ENCODE measurements around the gene TEKT2. TPM values are rescaled to one million over a fixed set of nuclear protein-coding genes. Genes with fewer than 3 reads are reported as not detected.

TEKT2 gene
- polyA plus RNA-seq, 1 donor, result 13.3 TPM

DNA sequence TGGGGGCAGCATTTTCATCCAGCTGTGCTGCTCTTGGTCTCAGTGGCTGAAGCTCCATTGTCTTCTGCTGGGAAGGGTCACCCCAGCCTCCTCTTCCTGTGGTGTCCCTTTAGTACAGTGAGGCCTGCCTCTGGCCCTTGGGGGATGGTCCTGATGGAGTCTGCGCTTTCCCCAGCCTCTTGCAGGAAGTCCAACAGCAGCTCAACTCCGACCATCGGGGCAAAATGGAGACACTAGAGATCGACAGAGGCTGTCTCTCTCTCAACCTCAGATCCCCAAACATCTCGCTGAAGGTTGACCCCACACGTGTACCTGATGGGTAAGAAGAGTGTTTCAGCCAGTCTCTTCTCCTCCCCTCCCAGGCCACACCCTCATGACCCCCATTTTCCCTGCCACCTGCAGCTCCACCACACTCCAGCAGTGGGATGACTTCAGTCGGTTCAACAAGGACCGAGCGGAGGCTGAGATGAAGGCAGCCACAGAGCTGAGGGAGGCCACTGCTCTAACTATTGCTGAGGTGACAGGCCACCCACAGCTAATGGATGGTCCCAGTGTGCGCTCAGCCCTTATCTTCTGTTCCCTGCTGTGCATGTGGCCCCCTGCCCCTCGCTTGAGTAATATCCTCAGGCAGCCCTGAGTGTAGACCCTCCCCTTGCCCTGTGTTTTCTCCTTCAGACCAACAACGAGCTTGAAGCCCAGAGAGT lies 2.8 kb downstream of the TEKT2 start:
- DNase-seq, result no peak

DNA sequence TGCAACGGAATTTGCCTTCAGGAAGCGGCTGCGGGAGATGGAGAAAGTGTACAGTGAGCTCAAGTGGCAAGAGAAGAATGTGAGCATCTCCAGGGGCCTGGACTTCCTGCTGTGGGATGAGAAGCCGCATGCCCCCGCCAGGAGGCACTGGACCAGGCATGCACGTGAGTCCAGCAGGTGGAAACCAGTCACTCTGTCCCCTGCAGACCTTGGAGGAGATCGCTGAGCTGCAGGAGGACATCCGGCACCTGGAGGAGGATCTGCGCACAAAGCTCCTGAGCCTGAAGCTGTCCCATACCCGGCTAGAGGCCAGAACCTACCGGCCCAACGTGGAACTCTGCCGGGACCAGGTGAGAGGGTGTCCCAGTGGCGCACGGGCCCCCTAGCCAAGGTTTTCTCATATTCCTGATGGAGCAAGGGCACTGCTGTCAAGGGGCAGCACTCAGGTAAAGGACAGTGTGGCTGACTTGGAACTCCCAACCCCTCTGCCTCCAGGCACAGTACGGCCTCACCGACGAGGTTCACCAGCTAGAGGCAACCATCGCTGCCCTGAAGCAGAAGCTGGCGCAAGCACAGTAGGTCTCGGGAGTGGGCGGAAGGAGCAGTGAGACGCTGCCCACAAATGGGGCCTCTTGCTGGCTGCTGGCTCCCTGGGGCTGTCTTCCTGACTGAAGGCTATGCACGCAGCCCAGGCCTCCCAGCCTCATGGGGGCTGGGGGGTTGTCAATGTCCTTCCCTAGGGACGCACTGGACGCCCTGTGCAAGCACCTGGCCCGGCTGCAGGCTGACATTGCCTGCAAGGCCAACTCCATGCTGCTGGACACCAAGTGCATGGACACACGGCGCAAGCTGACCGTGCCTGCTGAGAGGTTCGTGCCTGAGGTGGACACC lies 3.6 kb downstream of the TEKT2 start:
- DNase-seq, result no peak

DNA sequence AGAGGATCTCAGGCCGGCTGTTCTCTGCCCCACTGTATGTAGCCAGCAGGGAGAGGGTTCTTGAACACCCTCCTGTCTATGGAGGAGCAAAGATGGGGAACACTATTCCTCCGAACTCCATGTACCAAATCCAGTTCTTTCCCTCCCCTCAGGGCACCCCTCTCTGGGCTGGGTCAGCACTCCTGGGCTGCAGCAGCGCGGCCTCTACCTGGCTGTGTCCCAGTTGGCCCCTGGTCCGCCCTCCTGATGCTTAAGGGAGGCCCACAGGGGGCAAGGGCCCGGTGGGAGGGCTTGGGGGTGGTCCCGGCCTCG lies 4.3 kb downstream of the TEKT2 start:
- no peak for DNase-seq

DNA sequence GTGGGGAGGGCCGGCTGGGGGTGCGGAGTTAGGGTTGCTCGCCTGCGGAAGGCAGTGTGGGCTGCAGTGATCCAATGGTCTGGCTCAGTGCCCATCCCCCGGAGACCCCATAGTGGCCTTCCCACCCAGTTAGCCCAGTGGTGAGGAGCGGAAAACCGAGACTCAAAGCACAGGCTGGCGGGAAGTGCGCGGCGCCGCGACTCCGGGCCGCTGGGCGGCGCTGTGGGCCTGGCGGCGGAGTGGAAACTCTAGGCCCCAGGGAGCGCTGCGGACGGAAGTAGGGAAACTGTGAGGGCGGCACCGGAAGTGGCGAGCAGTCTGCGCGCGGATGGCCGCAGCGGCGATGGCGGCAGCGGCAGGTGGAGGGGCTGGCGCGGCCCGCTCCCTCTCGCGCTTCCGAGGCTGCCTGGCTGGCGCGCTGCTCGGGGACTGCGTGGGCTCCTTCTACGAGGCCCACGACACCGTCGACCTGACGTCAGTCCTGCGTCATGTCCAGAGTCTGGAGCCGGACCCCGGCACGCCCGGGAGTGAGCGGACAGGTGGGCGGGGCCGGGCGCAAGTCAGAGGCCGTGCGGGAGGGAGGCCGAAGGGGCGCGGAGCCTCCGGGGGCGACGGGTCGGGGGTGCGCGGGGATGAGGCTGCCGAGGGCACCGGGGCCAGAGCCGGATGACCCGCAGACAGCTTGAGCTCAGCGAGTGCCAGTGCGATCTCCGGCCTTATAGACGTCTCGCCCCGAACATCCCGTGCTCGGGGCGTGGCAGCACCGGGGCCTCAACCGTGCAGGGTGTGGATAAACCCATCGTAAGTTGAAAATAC lies 4.9 kb downstream of the TEKT2 start, which contains the start of gene ADPRS:
Gene ADPRS, plus strand, starts transcription at position 316 of the 816 bp plus-strand sequence. Its CDS starts 13 bp downstream, at position 329.
- peak; percentile 82 for DNase-seq

DNA sequence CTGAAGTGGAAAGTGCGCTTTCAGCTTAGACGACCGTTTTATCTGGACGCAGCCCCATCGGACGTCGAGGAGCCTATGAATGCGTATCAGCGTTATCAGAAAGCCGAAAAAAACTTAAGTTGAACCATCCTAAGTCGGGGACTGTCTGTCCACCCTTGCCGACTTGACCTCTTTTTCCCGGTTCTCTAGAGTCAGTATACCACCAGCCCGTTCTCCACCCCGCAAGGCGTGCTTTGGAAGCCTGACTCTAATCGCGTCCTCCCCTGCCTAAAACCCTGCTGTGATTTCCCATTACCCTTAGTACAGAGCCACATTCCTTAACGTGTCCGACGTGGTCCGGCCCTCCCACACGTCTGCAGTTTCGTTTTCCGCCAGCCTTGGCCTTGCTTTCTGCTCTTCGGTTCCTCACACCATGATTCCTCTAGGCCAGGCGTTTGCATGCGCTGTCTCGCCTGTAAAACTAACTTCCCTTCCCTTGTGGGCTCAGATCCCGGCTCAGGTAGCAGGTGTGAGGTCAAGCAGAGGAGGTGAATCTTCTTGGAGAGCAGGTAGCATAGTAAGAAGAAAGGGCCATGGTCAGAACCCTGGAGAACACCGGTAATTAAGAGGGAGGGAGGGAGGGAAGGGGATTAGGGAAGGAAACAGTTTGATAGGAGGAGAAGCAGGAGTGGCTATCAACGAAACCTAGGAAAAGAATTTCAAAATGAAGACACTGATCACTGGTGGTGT lies 5.7 kb downstream of the TEKT2 start:
- no peak for DNase-seq

DNA sequence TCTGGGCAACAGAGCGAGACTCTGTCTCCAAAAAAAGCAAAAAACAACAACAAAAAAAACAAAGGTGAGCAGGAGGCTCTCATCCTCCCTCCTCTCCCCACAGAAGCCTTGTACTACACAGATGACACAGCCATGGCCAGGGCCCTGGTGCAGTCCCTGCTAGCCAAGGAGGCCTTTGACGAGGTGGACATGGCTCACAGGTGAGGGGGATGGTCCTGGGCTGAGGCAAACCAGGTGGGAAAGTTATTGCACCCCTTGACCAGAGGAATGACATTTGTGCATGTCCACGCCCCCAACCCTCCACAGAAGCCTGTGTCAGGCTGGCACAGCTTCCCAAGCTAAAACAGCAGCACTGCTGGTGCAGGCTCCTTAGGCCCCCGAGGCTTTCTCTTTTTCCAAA lies 7.2 kb downstream of the TEKT2 start:
- DNase-seq, result no peak

DNA sequence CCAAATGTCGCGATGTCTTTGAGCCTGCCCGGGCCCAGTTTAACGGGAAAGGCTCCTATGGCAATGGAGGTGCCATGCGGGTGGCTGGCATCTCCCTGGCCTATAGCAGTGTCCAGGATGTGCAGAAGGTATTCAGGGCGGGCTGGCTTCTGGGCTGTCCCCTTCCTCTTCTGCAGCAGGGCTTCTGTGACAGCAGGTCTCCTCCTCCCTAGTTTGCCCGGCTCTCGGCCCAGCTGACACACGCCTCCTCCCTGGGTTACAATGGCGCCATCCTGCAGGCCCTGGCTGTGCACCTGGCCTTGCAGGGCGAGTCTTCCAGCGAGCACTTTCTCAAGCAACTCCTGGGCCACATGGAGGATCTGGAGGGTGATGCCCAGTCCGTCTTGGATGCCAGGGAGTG lies 7.8 kb downstream of the TEKT2 start:
- DNase-seq, result no peak

DNA sequence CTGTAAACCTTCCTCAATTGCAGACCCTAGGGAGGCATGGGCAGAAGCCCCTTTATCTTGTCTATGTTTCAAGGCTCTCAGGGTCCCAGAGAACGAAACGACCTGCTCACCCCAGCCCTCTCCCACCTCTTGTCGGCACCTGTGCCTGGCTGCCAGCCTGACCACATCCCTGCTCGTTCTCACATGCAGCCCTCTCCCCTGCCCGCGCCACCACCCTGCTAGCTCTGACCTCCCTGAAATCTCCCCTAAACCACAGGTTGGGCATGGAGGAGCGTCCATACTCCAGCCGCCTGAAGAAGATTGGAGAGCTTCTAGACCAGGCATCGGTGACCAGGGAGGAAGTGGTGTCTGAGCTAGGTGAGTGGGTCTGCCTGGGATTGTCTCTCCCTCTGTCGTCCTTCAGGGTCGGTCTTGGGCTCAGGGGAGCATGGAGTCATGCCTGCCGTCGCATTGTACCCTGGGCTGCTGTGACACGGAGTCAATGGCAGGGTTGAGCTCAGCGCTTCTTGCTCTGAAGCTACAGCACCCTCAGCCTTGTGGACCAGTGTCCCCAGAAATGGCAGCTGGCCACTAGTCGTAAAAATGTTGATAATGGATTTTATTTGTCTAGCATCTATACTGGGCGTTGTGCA lies 8.4 kb downstream of the TEKT2 start:
- DNase-seq, result no peak

DNA sequence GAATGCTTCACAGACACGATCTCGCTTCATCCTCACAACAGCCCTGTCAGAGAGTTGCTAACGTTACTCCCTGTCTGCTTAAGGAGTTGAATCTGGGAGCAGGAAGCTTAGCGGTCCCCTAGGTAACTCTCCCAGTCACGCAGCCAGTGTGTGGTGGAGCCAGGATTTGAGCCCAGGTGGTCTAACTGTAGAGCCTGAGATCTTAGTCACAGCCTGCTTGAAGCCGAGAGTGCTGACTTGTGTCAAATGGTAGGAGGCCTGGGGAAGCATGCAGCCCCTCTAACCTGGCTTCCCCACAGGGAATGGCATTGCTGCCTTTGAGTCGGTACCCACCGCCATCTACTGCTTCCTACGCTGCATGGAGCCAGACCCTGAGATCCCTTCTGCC lies 8.9 kb downstream of the TEKT2 start:
- DNase-seq, result no peak

DNA sequence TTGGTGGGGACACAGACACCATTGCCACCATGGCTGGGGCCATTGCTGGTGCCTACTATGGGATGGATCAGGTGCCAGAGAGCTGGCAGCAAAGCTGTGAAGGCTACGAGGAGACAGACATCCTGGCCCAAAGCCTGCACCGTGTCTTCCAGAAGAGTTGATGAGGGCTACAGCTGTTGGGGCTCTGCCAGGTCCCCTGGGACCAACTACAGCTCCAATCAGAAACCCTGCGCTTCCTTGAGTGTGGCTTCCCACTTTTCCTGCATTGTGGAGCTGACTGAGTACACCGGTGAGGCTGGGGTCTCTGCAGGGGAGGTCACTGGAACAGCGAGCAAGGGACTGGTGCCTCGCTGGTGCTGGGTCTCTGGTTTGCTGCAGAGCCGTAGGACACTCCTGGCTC lies 9.3 kb downstream of the TEKT2 start:
- no peak for DNase-seq

DNA sequence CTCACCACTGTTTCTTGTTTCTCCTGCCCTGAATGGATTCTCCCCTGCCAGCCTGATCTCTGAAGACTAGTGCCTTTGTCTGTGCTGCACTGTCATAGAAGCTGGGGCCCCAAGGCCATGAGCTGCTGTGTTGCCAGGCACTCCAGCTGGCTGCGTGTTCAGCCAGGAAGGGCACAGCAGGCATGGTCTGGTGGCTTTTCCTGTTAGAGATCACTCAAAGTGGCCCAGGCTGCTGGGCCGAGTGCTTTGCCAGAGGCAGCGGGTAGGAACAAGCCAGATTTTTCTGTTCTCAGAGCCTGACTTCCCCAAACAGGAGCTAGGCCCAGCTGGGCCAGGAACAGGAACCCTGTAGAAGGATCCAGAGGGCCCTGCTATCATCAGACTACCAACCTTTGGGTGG lies 10.0 kb downstream of the TEKT2 start:
- DNase-seq, result no peak

DNA sequence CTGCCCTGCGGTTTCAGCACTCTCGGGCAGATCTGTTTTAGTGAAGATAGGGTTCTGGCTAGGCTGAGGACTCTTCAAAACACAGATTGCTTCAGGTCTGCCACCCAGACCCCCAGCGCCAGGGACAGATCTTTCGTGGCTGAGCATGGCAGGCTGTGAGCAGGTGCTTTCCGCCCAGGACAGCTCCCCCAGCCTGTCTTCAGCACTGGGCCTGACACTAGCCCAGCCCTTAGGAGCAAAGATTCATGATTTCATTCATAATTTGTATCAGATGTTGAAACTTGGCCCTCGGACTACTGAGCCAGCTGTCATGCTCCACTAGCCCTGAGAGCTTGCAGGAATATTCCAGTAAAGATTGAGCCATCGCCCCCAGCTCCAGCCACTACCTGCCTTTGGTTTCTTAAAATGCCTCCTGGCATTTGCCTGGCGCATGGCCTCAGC lies 10.7 kb downstream of the TEKT2 start:
- no peak for DNase-seq

DNA sequence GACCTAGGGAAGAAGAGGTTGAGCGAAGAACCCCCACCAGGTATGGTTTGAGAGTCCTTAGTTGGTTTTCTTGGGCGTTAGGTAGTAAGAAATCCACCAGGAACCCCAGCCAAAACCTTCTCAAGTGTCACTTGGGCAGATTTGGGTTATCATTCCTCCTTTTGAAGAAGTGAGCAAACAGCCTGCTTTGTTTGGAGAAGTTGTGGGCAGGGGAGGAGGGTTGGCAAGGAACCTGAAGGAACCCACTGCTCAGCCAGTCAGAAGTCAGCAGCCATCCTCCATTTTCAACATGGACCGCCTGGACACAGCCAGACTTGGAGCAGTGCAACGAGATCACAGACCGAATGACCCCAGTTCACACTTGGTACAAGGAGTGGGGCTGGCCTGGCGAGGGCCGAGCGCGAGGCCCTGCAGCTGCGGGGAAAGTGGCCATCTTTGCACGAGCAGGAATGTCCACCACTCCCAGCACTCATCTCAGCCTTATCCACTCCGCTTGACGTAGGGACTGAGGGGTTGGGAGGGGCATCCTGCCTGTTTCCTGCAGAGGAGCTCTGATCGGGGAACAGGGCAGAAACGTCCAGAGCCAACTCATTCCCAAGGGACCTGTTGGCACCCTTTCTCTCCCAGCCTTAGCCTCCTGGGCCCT lies 12.0 kb downstream of the TEKT2 start:
- no peak for DNase-seq

DNA sequence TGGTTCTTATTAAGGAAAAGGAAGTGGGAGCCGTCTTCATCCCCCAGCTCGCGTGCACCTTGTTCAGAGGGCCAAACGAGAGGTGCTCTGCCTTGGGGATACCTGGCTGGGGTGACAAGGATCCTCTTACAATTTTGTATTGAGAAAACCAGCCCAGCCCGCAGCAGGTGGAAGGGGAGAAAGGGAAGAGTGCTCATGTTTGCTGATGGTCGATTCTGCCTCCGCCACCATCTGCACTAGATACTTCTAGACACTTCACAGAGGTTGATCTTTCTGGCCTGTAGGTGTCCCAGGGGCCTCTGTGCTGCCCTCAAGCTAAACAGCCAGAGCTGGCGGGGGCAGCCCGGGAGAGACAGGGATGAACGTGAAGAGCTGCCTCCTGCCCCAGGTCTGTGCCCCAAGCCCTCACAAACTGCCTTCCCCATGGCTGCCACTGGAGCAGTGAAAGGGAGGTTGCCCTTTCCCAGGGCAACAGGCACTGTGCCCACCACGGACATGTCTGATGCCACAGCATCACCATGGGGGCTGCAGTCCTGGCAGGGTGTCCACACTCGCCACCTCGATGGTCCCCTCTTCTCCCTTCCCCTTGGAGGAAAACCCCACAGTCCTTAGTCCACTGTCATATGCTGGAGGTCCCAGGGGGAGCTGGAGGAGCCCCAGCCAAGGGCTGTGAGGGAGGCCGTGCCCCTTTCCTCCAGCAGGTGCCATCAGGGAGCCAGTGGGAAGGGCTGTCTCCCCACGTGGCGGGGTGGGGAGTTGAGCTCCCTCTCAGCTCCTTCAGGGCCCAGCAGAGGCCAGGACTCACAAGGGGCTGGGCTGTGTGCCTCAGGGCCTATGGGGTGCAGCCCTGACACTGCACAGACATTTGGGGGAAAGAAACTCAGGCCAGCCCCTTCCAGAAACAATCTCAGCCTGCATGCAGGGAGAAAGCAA lies 12.9 kb downstream of the TEKT2 start:
- no peak for DNase-seq

DNA sequence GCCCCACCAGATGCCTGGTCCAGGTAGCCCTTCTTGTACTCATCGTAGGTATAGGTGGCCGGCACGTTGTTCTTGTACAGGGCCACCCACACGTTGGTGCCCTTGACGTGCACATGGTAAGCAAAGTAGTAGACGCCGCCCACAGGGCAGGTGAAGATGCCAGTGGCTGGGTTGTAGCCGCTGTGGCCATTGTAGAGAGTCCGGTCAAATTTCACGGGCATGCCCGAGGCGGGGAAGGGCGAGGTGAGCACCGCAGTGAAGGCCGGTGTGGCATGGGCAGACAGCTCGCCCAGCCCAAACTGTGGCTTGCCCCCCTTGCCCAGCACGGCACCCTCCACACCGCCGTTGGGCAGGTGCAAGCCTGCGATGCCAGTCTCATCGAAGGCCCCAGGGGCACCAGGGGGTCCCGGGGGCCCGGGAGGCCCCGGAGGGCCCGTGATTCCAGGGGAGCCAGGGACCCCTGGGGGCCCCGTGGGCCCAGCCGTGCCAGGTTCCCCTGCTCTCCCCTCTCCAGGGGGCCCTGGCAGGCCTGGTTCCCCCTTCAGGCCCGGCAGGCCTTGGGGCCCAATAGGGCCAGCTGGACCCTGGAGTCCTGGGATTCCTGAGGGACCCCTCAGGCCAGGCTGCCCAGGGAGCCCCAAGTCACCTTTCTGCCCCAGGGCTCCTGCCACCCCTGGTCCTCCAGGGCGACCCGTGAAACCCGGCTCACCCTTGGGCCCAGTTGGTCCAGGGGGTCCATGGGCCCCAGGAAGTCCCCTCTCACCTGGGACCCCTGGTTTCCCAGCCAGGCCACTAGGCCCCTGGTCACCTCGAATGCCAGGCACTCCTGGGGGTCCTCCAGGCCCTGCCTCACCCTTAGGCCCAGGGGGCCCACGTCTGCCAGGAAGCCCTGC lies 14.0 kb downstream of the TEKT2 start:
- DNase-seq, result no peak

DNA sequence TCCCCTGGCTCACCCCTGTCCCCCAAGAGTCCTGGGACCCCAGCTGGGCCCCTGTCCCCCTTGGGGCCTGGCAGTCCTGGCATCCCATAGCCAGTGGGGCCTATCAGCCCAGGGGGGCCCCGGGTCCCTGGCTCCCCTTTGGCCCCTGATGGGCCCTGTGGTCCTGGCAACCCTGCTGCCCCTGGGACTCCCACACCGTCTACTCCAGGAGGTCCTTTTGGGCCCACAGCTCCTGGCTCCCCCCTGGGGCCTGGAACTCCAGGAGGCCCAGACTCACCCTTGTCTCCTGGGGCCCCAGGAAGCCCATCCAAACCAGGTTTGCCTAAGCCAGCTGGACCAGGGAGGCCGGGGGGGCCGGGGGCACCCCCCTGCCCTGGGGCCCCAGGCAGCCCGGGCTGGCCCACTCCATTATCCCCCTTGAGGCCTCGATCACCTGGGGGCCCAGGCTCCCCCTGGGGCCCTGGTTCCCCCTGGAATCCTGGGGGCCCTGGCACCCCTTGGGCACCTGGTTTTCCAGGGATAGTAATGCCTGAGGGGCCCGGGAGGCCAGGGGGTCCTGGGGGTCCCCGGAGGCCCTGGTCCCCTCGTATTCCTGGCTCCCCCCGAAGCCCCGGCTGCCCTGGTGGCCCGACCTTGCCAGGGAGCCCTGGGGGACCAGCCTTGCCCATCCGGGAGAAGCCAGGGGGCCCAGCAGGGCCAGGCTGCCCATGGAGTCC lies 14.9 kb downstream of the TEKT2 start:
- no peak for DNase-seq

DNA sequence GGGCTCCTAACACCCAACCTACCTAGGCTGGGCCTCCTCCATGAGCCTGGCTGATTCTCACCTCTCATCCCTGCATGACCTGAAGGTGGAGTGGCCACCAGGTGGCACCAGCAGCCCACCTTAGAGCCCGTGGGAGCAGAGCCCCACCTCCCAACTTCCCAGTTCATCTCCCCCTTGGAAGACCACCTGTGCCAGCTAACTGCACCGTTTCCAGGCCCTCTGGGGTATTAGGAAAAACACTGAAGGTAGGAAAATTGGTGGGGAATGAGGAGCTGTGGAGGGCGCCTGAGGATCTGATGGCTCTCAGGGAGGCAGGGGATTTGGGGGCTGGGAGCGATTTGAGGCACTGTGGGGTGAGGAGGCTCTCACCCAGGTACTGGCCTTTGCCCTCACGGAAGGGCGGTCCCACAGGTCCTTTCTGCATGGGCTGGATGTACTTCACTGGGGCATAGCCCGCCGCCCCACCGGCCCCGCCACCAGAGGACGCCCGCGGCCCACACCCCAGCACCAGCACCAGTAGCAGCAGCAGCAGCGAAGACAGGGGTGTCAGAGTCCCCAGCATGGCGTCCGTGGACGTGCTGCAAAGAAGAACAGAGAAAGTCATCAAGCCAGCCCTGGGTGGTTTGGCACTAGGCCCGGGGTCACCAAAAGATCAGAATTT lies 15.9 kb downstream of the TEKT2 start:
- DNase-seq, result peak; percentile 71

DNA sequence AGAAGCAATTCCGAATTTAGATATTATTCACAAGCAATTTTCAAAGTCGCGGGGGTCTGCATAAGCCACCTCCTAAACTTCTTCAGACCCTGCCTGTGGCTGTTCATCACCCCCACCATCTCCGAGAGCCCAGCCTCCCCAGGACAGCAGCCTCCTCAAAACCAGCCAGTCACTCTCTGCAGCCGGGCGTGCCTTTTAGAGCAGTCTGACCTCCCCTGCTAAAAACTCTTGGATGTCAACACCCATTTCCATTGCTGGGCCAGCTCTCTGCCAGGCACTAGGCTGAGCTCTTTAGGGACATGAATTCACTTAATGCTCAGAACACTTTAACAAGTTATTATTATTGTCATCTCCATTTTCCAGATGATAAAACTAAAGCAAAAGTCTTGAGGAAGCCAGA lies 16.5 kb downstream of the TEKT2 start:
- DNase-seq, result no peak
